A549 (cell line): ENCODE data around the gene POLH. TPM values are rescaled to one million over a fixed set of nuclear protein-coding genes. Genes with fewer than 3 reads are reported as not detected.
"Not testable (repeated sequence)": the region's sequence is repeated elsewhere in the genome, so short reads cannot be mapped to it uniquely, and the experiment has no call there.

Source experiments
- ATAC-seq, 2 experiments: fragments of 200-7000 bp in 1 of 2; fragments of >200 bp in 1 of 2; cut with Nextera tagmentation in 1 of 2; cut with Tn5 transposase in 1 of 2; 3 replicates each; pipeline versions ENCODE4 v1.8.0 to v1.9.1; 2018 to 2020; ENCODE audit warnings: mild to moderate bottlenecking in 1 of 2, moderate library complexity in 1 of 2
- CTCF ChIA-PET: fragments of 300-600 bp; sonication (Branson Sonifier 250); formaldehyde crosslinking; extraction: SDS; loops from one replicate; lab custom pipeline; 2021; ENCODE audit warnings: antibody characterized with exemption, inconsistent platforms; lab: Yijun Ruan, JAX
- POLR2A ChIA-PET: fragments of 350-600 bp; formaldehyde crosslinking; extraction: SDS; loops from one replicate; lab custom pipeline; 2021; ENCODE audit warnings: antibody characterized with exemption, inconsistent platforms; lab: Yijun Ruan, JAX
- DNase-seq, 2 experiments: peaks; one replicate each; pipeline versions ENCODE4 v3.0.0 to v3.0.0-alpha.2; 2011 to 2016; ENCODE audit warnings: low read depth in 1 of 2, low spot score in 1 of 2
- FAIRE-seq: peaks from 2 replicates; lab custom pipeline; 2011; peaks lifted over from hg19 to GRCh38; lab: Jason Lieb, UNC
- H3K27ac ChIP-seq, 2 experiments: fragments of >200 bp; sonication (Bioruptor Twin); formaldehyde crosslinking; 3 replicates each; pipeline ENCODE4 v1.5.1; 2016 to 2017
- H3K4me1 ChIP-seq: fragments of >200 bp; sonication (Bioruptor Twin); formaldehyde crosslinking; 3 replicates; pipeline ENCODE4 v1.6.1; 2016
- H3K4me2 ChIP-seq: fragments of >200 bp; sonication (Bioruptor Twin); formaldehyde crosslinking; 3 replicates; pipeline ENCODE4 v1.6.1; 2016
- H3K4me3 ChIP-seq: fragments of >200 bp; sonication (Bioruptor Twin); formaldehyde crosslinking; 3 replicates; pipeline ENCODE4 v1.5.1; 2016
- H3K9me3 ChIP-seq: fragments of >200 bp; sonication (Bioruptor Twin); formaldehyde crosslinking; 3 replicates; pipeline ENCODE4 v1.6.1; 2016
- BCL3 ChIP-seq: fragments of >200 bp; sonication (Bioruptor Twin); formaldehyde crosslinking; IDR thresholded peaks from 3 replicates; pipeline ENCODE4 v1.6.1; 2016
- CBX2 ChIP-seq: fragments of 200-600 bp; sonication (generic); IDR thresholded peaks from 2 replicates; pipeline ENCODE4 v1.6.1; 2016; ENCODE audit warnings: low read depth, mild to moderate bottlenecking, borderline replicate concordance
- CBX8 ChIP-seq: fragments of 200-600 bp; sonication (generic); IDR thresholded peaks from 2 replicates; pipeline ENCODE4 v1.6.1; 2016
- CTCF ChIP-seq: fragments of >200 bp; sonication (Bioruptor Twin); formaldehyde crosslinking; IDR thresholded peaks from 3 replicates; pipeline ENCODE4 v1.5.1; 2016
- FOSB ChIP-seq: fragments of 250-450 bp; sonication (Bioruptor Pico); IDR thresholded peaks from 2 replicates; pipeline ENCODE4 v1.5.0; 2020; ENCODE audit warnings: mild to moderate bottlenecking, moderate library complexity
- FOSL2 ChIP-seq, 2 experiments: fragments of 450-650 bp in 1 of 2; fragments of >200 bp in 1 of 2; sonication (Bioruptor Twin) in 1 of 2; formaldehyde crosslinking; IDR thresholded peaks; 2 replicates each; pipeline versions ENCODE4 v1.5.0 to v1.6.1; 2016 to 2020; ENCODE audit warnings: mild to moderate bottlenecking in 1 of 2, moderate library complexity in 1 of 2
- FOXS1 ChIP-seq: fragments of 250-450 bp; sonication (Bioruptor Pico); IDR thresholded peaks from 2 replicates; pipeline ENCODE4 v1.5.0; 2020; ENCODE audit warnings: mild to moderate bottlenecking, moderate library complexity
- GATA3 ChIP-seq: IDR thresholded peaks from 2 replicates; pipeline ENCODE4 v1.6.1; 2012; ENCODE audit warnings: borderline replicate concordance
- HOXB5 ChIP-seq: fragments of 250-450 bp; sonication (Bioruptor Pico); IDR thresholded peaks from 2 replicates; pipeline ENCODE4 v1.5.0; 2020; ENCODE audit warnings: mild to moderate bottlenecking, moderate library complexity
- JUNB ChIP-seq: fragments of >200 bp; sonication (Bioruptor Twin); formaldehyde crosslinking; IDR thresholded peaks from 2 replicates; pipeline ENCODE4 v1.6.1; 2016
- MAFK ChIP-seq: fragments of 450-650 bp; IDR thresholded peaks from 2 replicates; pipeline ENCODE4 v1.6.1; 2014; ENCODE audit not compliant: partially characterized antibody
- MAZ ChIP-seq: fragments of 150-350 bp; IDR thresholded peaks from 2 replicates; pipeline ENCODE4 v1.6.1; 2014; ENCODE audit warnings: antibody characterized with exemption, low read depth, low read length, borderline replicate concordance
- MYC ChIP-seq: IDR thresholded peaks from 2 replicates; pipeline ENCODE4 v1.6.1; 2012; ENCODE audit warnings: mild to moderate bottlenecking, inconsistent platforms, low read length, improper control_type of control experiment, borderline replicate concordance
- POLR2A ChIP-seq: IDR thresholded peaks from 2 replicates; pipeline ENCODE4 v1.6.1; 2012; ENCODE audit warnings: mild to moderate bottlenecking, low read length
- POLR2AphosphoS2 ChIP-seq: conservative IDR thresholded peaks from 2 replicates; pipeline ENCODE4 v1.6.1; 2012; ENCODE audit warnings: low read length, improper control_type of control experiment, inconsistent platforms
- RAD21 ChIP-seq, 2 experiments: fragments of >200 bp in 1 of 2; sonication (Bioruptor Twin) in 1 of 2; formaldehyde crosslinking in 1 of 2; IDR thresholded peaks in 1 of 2; conservative IDR thresholded peaks in 1 of 2; 2 replicates in 1 of 2; 3 replicates in 1 of 2; pipeline ENCODE4 v1.6.1; 2012 to 2018; ENCODE audit warnings: inconsistent platforms in 1 of 2
- RNF2 ChIP-seq: fragments of 200-600 bp; sonication (generic); IDR thresholded peaks from 2 replicates; pipeline ENCODE4 v1.6.1; 2016; ENCODE audit warnings: low read depth, mild to moderate bottlenecking, antibody characterized with exemption, moderate library complexity, borderline replicate concordance
- TFCP2L1 ChIP-seq: fragments of 250-450 bp; sonication (Bioruptor Pico); IDR thresholded peaks from 2 replicates; pipeline ENCODE4 v1.5.0; 2021; ENCODE audit warnings: mild to moderate bottlenecking
- TP53 ChIP-seq: fragments of 250-450 bp; sonication (Bioruptor Pico); IDR thresholded peaks from 2 replicates; pipeline ENCODE4 v1.5.0; 2021; ENCODE audit warnings: mild to moderate bottlenecking, moderate library complexity
- ZC3H11A ChIP-seq: fragments of 450-650 bp; IDR thresholded peaks from 2 replicates; pipeline ENCODE4 v1.6.1; 2014; ENCODE audit warnings: antibody characterized with exemption, mild to moderate bottlenecking
- ZFP36 ChIP-seq: fragments of 450-650 bp; IDR thresholded peaks from 2 replicates; pipeline ENCODE4 v1.6.1; 2014; ENCODE audit warnings: borderline replicate concordance; ENCODE audit not compliant: partially characterized antibody
- ZNF302 ChIP-seq: fragments of 250-450 bp; sonication (Bioruptor Pico); IDR thresholded peaks from 2 replicates; pipeline ENCODE4 v1.9.0; 2021; ENCODE audit warnings: inconsistent platforms, mild to moderate bottlenecking, moderate library complexity
- WGBS: methylation state at CpG from one replicate; pipeline ENCODE4 v1.1.6; 2017; ENCODE audit errors: missing lambda C conversion rate; 5-methylcytosine and 5-hydroxymethylcytosine counted together
- polyA plus RNA-seq, 4 experiments: library from polyadenylated mRNA; depleted of rRNA in 3 of 4; stranded (reverse); fragments of >200 nt; fragmentation: RNase III in 1 of 4; extraction: RNeasy Plus Mini Kit Qiagen cat#74134 plus additional on column Dnase treatment in 1 of 4; gene quantifications; 2 replicates in 3 of 4; 3 replicates in 1 of 4; pipeline ENCODE4 v1.2.3, GENCODE V29; 2011 to 2017
- TF ChIP-seq, protein P1 (sequence below): IDR thresholded peaks from 2 replicates; pipeline ENCODE4 v1.6.1; 2012
- TF ChIP-seq, protein P2 (sequence below): fragments of 450-650 bp; IDR thresholded peaks from 2 replicates; pipeline ENCODE4 v1.6.1; 2014; ENCODE audit warnings: antibody characterized with exemption

The POLH gene
- polyA plus RNA-seq, 2 of the 4 experiments (the other 2 are of a cell fraction) = 7.0 to 14.4 TPM

DNA sequence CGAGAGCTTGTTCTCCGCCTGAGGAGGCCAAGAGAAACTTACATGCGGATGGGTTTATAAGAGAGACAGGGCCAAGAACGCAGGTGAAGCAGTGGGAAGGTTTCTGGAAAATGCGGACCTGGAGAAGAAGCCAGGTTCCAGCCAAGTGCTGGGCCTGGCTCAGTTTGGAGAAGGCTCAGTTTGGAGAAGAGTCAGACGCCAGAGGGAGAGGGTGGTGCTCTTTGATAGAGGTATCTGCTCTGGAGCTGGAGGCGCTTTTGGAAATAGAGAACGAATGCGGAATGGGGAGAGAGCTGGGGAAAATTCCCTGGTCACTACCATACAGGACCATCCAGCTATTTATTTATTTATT is 69.6 kb downstream of the POLH start:
- Histone ChIP-seq H3K4me3 (peak overlapping the region; percentile 43), H3K4me1 (no peaks in the 10 kb centered on the region), H3K9me3 (no peaks in the 10 kb centered on the region), H3K4me2 (peak overlapping the region; percentile 65), H3K27ac (peak overlapping the region; percentile 11 to 78; a peak in 4 of 6 replicates)
- ATAC-seq (peak; percentile 48 to 52; a peak in 5 of 6 replicates), DNase-seq (no peak), FAIRE-seq (no peak)
- CTCF ChIA-PET = interaction anchor here (1.2 to 5.1 kb wide), 3 partner anchors 11 to 26 kb away, joined by 3 to 24 read pairs (median 4); no protein-coding TSS in a partner anchor
- no peak for TF ChIP-seq FOXS1 (CRISPR knock-in tag)
- TF ChIP-seq RNF2 = no peak
- no peak for TF ChIP-seq POLR2AphosphoS2
- no peak for TF ChIP-seq ZNF302 (CRISPR knock-in tag)
- no peak for TF ChIP-seq CBX8
- WGBS = 55% methylated on average over 9 of the region's 9 CpGs
- POLR2A ChIA-PET = interaction anchor here (1.9 to 2.6 kb wide), 2 partner anchors 10 to 16 kb away, joined by 10 to 13 read pairs; partner anchors contain the start of genes GTPBP2 and MAD2L1BP

GRCh38 chr6:43647613-43648012 is 71.6 kb downstream of the POLH start:
- Histone ChIP-seq H3K4me1 (no peaks in the 10 kb centered on the region), H3K9me3 (no peaks in the 10 kb centered on the region), H3K4me2 (no peak overlapping the region), H3K27ac (no peak overlapping the region), H3K4me3 (no peak overlapping the region)
- POLR2A ChIA-PET = no interaction called here
- no peak for DNase-seq
- FAIRE-seq = no peak
- no peak for ATAC-seq
- TF ChIP-seq HOXB5 (CRISPR knock-in tag) = no peak
- TF ChIP-seq JUNB = no peak
- TF ChIP-seq FOSB (CRISPR knock-in tag) = no peak
- TF ChIP-seq ZFP36 = no peak
- TF ChIP-seq, protein P1, sequence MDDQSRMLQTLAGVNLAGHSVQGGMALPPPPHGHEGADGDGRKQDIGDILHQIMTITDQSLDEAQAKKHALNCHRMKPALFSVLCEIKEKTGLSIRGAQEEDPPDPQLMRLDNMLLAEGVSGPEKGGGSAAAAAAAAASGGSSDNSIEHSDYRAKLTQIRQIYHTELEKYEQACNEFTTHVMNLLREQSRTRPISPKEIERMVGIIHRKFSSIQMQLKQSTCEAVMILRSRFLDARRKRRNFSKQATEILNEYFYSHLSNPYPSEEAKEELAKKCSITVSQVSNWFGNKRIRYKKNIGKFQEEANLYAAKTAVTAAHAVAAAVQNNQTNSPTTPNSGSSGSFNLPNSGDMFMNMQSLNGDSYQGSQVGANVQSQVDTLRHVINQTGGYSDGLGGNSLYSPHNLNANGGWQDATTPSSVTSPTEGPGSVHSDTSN = no peak
- no peak for TF ChIP-seq GATA3
- TF ChIP-seq, protein P2, sequence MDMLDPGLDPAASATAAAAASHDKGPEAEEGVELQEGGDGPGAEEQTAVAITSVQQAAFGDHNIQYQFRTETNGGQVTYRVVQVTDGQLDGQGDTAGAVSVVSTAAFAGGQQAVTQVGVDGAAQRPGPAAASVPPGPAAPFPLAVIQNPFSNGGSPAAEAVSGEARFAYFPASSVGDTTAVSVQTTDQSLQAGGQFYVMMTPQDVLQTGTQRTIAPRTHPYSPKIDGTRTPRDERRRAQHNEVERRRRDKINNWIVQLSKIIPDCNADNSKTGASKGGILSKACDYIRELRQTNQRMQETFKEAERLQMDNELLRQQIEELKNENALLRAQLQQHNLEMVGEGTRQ = no peak
- TF ChIP-seq TFCP2L1 = no peak
- TF ChIP-seq ZNF302 (CRISPR knock-in tag) = no peak
- no peak for TF ChIP-seq CBX2
- WGBS = 94% methylated on average over 3 of the region's 3 CpGs
- CTCF ChIA-PET = interaction anchor here (1.2 to 2.4 kb wide), 3 partner anchors 9 to 431 kb away, joined by 3 to 11 read pairs (median 4); no protein-coding TSS in a partner anchor

- WGBS = 93% methylated on average over 2 of the region's 2 CpGs
- H3K27ac ChIP-seq = no peak overlapping the region
- H3K4me1 ChIP-seq = no peaks in the 10 kb centered on the region
- ChIA-PET CTCF (interaction anchor here (1.2 to 2.4 kb wide), 3 partner anchors 8 to 431 kb away, joined by 3 to 11 read pairs (median 4); no protein-coding TSS in a partner anchor), POLR2A (no interaction called here)
- H3K4me3 ChIP-seq = no peak overlapping the region
- TF ChIP-seq MAZ = no peak
- no peak for TF ChIP-seq ZC3H11A
- no peak for TF ChIP-seq CTCF
- no peak for TF ChIP-seq TP53
- no peak for TF ChIP-seq RAD21 (conservative IDR thresholded peaks at IDR 0.05 in 1 of 2, IDR thresholded peaks at IDR 0.05 in 1 of 2)
- TF ChIP-seq, protein P2 = no peak
- no peak for TF ChIP-seq BCL3
- no peak for TF ChIP-seq POLR2A
- no peak for TF ChIP-seq FOSL2 (IDR thresholded peaks at IDR 0.05)
- no peak for TF ChIP-seq FOSL2 (CRISPR knock-in tag; IDR thresholded peaks at IDR 0.05)
- no peak for TF ChIP-seq POLR2AphosphoS2
- no peak for TF ChIP-seq MAFK
- no peak for TF ChIP-seq GATA3
- no peak for TF ChIP-seq MYC
- H3K4me2 ChIP-seq = no peak overlapping the region
- ATAC-seq = no peak
- no peak for DNase-seq
- FAIRE-seq = no peak
- no peaks in the 10 kb centered on the region for H3K9me3 ChIP-seq
These were observed 72.3 kb downstream of the POLH start for GRCh38 chr6:43648248-43648647.

DNA sequence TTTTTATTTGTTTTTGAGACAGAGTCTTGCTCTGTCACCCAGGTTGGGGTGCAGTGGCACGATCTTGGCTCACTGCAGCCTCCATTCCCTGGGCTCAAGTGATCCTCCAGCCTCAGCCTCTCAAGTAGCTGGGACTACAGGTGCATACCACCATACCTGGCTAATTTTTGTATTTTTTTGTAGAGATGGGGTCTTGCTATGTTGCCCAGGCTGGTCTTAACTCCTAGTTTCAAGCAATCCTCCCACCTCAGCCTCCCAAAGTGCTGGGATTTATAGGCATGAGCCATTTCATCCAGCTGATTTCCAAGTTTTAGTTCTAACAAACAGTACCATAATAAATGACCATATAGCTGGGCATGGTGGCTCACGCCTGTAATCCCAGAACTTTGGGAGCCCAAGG is 76.8 kb downstream of the POLH start:
- FAIRE-seq, ATAC-seq, H3K4me1 ChIP-seq, POLR2A ChIA-PET, H3K27ac ChIP-seq, H3K4me3 ChIP-seq, DNase-seq, H3K9me3 ChIP-seq, H3K4me2 ChIP-seq: not testable (repeated sequence)
- CTCF ChIA-PET = interaction anchor here (0.7 to 1.3 kb wide), 2 partner anchors 15 to 120 kb away, joined by 4 to 6 read pairs; no protein-coding TSS in a partner anchor
- WGBS = 80% methylated on average over 2 of the region's 2 CpGs
